ENCODE measurements around the gene TBC1D32. TPM values are rescaled to one million over a fixed set of nuclear protein-coding genes. Genes with fewer than 3 reads are reported as not detected.

The TBC1D32 gene
- total and polyA plus RNA-seq, 3 experiments from 2014 or later: 2.7 to 6.6 (median 4.9) TPM

GRCh38 chr6:121040831-121041230 lies 293.4 kb downstream of the TBC1D32 start:
- Mint-ChIP-seq H3K27me3 (no peaks in the 10 kb centered on the region), H3K4me3 (no peak overlapping the region), H3K36me3 (no peaks in the 10 kb centered on the region), H3K27ac (no peak overlapping the region), H3K9me3 (peaks cover 0 to 8% (median 2%) of the 10 kb centered on the region in 5 donors), H3K4me1 (no peaks in the 10 kb centered on the region)
- no peaks in the 10 kb centered on the region for H3K4me1 ChIP-seq (ENCODE audit: insufficient read depth, low read length)
- H3K36me3 ChIP-seq (ENCODE audit: insufficient read depth, low read length): no peaks in the 10 kb centered on the region
- no peaks in the 10 kb centered on the region for H3K27me3 ChIP-seq (ENCODE audit: insufficient read depth, low read length, poor library complexity, severe bottlenecking)
- no peak overlapping the region for H3K27ac ChIP-seq (ENCODE audit: low read depth, low read length)
- no peak overlapping the region for H3K4me3 ChIP-seq (ENCODE audit: low read length)
- no peaks in the 10 kb centered on the region for H3K9me3 ChIP-seq (ENCODE audit: low read length)
- POLR2A ChIA-PET: no interaction called here
- CTCF ChIA-PET: no interaction called here
- DNase-seq: no peak

- H3K9me3 Mint-ChIP-seq: no peaks in the 10 kb centered on the region
- Histone ChIP-seq H3K36me3 (ENCODE audit: insufficient read depth, low read length) (no peaks in the 10 kb centered on the region), H3K27ac (ENCODE audit: low read depth, low read length) (no peak overlapping the region), H3K9me3 (ENCODE audit: low read length) (no peaks in the 10 kb centered on the region), H3K27me3 (ENCODE audit: insufficient read depth, low read length, poor library complexity, severe bottlenecking) (no peaks in the 10 kb centered on the region), H3K4me1 (ENCODE audit: insufficient read depth, low read length) (no peaks in the 10 kb centered on the region), H3K4me3 (ENCODE audit: low read length) (no peak overlapping the region)
- H3K27ac Mint-ChIP-seq: no peak overlapping the region
- DNase-seq: no peak
- H3K27me3 Mint-ChIP-seq: no peaks in the 10 kb centered on the region
- ChIA-PET CTCF (no interaction called here), POLR2A (no interaction called here)
- no peaks in the 10 kb centered on the region for H3K36me3 Mint-ChIP-seq
- H3K4me3 Mint-ChIP-seq: no peak overlapping the region
- no peaks in the 10 kb centered on the region for H3K4me1 Mint-ChIP-seq
Measured at GRCh38 chr6:121033091-121033490, 301.2 kb downstream of the TBC1D32 start.

GRCh38 chr6:121032268-121033006 lies 301.8 kb downstream of the TBC1D32 start:
- Mint-ChIP-seq H3K36me3 (no peaks in the 10 kb centered on the region), H3K27ac (no peak overlapping the region), H3K4me1 (no peaks in the 10 kb centered on the region), H3K4me3 (no peak overlapping the region), H3K27me3 (no peaks in the 10 kb centered on the region), H3K9me3 (no peaks in the 10 kb centered on the region)
- Histone ChIP-seq H3K4me1 (ENCODE audit: insufficient read depth, low read length) (no peaks in the 10 kb centered on the region), H3K27me3 (ENCODE audit: insufficient read depth, low read length, poor library complexity, severe bottlenecking) (no peaks in the 10 kb centered on the region), H3K36me3 (ENCODE audit: insufficient read depth, low read length) (no peaks in the 10 kb centered on the region), H3K9me3 (ENCODE audit: low read length) (no peaks in the 10 kb centered on the region), H3K4me3 (ENCODE audit: low read length) (no peak overlapping the region), H3K27ac (ENCODE audit: low read depth, low read length) (no peak overlapping the region)
- no peak for DNase-seq
- ChIA-PET POLR2A (no interaction called here), CTCF (no interaction called here)

Other genes starting within 250 kb of the TBC1D32 start
- not detected for gene GJA1, start 101.2 kb upstream of the TBC1D32 start, total RNA-seq
- not detected for gene GJA1, start 101.2 kb upstream of the TBC1D32 start, polyA plus RNA-seq